NCI-H446 treated with DMSO at 0.1 percent for 48 hours (cell line): Measurements from ENCODE around the gene WNT7B.

ENCODE experiments used
- DNase-seq: peaks from one replicate; lab custom pipeline; 2025; lab: John Stamatoyannopoulos, UW

Gene WNT7B

DNA sequence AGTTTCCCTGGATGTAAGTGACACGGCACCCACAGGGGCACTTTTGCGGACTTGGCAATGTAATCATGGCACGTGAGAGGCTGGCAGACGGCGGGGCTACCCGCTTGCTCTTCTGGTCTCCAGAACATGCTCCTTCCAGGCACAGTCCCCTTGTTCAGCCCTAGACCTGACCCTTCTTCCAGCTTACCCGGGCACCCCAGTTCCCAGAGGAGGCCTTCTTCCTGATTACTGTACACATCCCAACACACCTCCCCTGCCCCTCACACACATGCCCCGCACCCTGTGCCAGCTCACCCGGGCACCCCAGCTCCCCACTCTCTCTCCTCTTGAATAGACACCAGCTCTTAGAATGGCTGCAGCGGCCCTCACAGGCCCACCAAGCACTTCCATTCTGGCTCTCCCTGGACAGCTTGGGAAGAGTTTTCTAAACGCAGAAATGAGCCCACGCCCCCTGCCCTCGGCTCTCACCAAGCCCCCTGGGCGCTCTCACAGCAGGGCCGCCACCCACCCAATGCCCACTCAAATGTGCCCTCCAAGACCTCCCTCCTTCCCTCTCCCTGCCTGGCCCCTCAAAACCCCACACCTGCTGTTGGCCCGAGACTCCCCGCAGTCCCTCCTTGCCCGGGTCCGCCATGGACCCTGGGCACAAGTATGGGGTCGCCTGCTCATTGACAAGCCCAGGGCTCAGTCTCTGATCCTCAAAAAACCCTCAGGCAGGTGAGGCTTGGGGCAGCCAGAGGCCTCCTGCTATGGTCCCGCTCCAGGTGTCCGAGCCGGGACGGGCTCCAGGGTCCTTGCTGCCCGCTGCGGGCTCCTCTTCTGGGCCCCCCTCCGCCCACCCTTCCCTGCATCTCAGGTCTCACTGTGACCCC lies 88.5 kb downstream of the WNT7B start:
- no peak for DNase-seq

DNA sequence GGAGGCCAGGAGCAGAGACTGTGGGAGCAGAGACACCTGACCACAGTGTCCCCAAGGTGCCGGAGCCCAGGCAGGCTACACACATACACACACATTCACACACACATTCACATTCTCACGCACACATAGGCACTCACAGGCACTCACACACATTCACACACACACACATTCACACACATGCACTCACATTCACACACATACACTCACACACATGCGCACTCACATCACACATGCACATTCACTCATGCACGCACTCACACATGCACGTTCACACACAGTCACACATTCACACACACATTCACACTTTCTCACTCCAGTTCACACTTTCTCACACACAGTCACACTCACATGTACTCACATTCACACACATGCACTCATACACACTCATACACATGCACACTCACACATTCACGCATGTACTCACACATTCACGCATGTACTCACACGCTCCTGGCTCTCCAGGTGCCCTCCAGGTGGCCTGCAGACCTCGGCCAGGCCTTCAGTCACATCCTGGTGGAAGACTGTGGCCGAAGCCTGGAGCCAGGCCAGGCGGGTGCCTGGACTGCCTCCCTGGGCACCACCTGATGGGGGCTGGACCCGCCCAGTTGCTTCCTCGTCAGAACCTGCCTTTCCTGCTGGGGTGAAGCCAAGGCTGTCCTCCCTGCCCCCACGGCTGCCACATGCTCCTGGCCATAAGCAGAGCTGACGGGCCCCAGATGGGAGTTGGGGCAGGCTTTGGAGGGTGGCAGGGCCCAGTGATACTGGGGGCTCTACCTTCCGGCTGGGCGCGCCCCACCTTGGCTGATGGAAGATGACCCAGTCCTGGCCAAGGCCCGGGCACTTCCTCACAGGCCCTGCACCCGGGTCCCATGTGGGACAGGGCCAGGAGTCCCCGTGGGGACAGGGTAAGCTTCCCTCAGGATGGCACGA lies 89.5 kb downstream of the WNT7B start:
- DNase-seq: no peak

DNA sequence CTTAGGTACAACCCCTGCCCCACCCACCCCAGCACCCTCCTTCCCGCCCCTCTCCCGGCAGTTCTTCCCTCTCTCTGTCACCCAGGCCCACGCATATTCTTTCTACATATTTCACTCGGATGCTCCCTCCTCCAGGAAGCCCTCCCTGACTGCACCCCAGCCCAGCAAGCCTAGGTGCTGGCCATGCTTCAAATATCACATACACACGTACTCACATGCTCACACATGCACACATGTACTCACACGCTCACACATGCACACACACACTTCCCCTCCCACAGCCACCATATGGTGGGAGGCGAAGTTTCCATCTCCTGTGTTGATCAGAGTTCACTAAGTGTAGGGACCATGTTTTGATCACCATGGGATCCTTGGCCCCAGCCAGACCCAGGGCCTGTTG lies 90.4 kb downstream of the WNT7B start:
- no peak for DNase-seq

DNA sequence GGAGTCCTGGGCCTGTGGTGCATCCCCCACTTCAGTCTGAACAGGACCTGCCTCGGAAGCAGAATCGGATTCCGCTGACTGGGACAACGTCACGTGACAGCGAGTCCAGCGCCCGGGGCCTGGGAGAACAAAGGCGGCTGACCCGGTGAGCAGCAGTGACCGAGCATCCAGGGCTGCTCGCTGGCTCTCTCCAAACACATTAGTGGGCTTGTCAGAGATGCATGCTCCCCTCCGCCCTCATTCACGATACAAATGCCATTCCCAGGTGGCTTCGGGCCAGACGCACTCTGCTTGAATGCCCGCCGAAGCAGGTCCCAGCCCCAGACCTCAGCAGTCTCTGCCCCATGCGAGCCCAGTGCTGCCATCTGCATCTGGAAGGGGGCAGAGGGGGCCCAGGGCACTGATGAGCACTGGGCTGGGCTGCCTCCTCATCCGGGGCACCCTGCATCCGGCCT lies 91.0 kb downstream of the WNT7B start:
- DNase-seq: no peak

DNA sequence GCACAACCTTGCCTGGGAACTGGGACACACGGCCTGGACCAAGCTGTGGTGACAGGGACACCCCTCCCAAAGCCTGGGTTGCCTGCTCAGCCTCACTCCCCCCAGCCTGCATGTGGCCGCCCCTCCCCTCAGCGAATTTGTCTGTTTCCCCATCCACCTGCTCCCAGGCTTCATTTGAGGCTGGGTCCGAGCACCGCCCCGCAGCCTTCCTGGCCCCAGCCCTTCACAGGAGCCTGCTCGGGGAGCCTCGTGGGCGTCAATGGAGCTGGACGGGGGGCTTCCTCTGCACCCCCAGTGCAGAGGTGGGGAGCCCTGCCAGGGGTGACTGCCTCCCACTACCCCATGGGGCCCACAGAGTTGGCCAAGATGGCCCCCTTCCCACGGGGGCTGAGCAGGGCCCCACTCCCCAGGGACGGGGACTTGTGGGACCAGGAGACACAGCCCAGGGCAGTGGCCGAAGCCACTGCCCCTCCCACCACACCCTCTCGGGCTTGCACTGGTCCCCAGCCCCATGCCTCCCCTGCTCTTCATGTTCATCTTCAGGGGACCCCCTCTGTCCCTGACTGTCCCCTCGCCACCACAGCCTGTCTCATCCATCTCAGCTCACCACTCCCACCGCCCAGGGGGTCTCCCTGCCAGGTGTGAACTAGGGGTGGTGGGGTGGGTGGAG lies 91.7 kb downstream of the WNT7B start:
- no peak for DNase-seq

DNA sequence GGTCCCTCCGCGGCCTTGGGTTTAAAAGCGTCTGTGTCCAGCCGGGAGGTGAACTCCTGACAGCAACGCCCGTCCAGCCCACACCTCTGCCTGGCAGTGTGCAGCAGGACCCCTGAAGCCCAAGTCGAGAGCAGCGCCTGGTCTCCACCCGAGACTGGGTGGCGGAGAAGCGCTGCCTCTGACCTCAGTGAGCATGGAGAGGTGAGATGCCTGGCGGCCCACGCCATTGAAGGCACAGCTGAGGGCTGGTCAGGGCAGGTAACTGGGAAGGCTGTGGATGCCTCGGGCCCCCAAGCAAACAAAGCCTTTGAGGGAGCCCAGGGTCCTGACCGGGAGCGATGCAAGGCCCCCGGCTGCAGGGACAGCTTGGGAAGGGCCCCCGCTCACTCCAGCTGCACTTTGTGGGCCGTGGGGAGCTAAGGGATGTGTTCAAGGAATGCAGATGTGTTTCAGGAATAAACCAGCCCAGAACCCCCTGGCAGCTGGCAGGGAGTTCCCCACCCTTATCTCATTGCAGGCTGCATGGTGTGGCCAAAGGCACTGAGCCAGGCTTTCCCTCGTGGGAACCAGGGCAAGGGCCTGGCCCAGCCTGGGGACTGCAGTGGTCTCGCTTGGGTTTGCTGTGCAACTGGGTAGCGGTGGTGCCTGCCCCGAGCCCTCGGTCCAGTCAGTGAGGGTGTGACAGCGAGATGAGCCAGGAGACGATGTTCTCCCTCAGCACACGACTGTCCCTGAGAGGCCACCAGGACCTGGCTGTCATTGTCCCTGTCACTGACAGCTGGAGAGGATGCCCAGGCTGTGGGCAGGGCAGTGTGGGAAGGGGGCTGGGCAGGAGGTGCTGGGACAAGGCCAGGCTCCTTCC lies 92.5 kb downstream of the WNT7B start:
- DNase-seq: no peak

DNA sequence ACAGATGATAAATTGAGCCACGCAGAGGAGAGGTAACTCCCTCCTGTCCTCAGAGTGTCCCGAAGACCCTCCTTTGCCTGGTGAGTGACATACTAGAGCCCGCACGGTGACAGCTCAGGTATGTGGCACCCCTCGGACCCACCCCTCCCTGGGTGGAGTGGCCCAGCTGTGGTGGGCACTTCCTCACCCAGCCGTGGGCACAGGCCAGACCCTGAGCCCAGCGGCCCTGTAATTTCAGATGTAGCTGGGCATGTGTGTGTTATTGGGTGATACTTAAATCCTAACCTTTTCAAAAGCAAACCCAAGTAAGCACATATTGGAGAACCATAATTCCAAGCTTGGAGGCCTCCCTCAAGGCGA lies 93.2 kb downstream of the WNT7B start:
- no peak for DNase-seq

DNA sequence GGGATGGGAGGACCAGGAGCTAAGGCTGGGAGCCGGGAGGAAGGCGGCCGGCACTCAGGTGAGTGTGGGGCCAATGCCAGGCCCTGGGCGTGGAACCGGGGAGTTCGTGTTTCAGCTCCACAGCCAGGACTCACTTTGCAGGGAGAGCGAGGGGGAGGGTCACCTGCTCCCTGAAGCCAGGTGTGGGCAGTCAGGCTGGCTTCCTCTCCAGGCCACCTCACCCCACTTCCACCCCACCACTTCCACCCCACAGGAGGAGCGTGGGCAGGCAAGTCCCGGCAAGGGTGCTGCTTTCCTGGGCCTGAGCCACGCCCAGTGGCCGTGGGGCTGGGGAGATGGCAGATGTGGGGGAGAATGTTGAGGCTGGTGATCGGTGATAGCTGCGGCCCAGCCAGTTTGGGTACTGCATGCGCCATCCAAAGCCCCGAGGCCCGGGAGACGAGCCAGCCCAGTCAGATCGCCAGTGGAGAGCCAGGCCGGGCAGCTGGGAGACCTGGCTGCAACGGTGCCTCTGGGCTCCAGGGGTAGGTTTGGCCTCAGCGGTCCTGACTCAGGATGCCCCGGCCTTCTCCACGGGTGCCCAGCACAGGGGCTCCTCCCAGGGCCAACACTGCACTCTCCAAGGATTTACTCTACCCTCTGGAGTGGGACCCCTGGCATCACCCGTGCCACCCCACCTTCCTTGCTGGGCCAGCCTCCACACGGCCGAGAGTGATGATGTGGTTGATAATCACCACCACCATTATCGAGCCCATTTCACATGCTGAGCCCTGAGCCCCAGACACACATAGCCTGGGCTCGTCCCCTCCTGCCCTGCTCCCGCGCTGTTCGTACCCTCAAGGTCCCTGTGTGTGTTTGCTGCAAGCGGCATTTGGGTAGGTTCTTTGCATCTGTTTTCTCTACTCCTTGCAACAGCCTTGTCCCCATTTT lies 93.8 kb downstream of the WNT7B start:
- DNase-seq: no peak

DNA sequence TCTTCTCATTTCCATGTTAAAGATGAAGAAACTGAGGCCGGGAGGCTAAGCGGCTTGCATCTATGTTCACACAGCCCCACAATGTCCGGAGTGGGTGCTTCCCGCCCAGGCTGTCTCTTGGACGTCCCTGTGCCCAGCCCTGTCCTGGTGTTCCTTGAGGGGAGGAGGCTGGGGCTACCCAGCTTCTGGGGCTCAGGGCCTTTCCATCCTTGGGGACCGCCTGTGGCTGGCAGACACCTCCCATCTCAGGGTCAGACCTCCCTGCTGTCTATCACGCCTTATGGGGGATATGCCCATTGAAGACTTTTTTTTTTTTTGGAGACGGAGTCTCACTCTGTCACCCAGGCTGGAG lies 95.5 kb downstream of the WNT7B start:
- DNase-seq: no peak

DNA sequence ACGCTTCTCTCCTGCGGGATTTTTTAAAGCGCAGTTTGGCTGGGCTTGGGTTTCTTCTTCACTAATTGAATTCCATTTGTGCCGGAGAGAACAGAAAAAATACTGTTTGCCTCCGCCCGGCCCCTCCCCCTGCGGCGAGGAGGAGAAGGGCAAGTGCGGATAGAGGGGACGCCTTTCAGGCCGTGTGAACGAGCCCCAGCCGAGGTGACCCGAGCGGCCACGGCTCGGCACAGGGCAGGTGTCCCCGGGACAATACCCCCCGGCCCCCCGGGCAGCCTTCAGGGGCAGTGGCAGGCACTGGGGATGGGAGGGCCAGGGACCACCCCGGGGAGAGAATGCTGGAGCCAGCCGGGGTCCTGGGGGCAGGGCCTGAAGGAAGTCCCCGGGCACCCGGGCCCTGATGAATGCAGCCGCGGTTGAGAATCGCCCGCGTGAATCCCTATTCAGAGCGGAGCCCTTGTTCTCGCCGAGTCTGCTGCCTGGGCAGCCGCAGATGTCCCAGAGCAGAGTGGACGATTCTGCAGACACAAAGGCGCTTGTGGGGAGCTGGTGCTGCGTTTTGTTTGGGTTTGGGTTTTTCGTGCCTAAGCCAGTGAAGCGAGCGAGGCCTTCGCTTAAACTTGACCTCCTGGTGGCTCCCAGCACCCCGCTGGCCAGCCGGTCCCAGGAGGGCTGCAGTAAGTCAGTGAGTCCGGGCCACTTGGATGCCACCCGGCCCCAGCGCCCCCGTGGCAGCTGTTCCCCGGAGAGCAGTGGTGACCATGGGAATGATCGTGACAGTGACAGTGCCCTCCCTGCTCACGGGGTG lies 96.0 kb downstream of the WNT7B start:
- no peak for DNase-seq

DNA sequence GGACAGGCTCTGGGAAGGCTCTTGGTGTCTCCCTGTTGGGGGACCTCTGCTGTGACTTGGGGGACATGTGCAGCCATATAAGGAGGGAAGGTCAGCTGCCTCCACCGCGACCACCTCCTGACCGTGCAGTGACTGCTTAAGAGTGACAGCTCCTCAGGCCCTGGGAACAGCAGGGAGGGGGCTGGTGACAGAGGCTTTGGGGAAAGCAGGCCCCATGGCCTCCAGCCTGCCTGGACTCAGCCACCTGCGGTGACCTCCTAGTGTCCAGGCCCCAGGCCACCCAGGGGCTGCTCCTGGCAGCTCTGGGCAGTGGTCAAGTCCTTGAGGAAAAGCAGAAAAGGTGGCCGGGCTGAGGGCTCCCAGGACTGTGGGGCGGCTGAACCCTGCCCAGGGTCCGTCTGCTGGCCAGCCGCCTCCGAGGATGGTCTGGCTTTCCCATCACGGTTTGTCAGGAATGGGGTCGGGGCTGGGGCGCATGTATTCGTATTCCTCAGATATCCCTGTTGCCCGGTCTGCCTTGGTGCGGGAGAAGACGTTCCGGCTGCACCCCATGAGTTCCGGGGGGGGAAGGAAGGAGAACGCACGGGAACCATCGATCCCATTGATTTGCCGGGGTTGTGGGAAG lies 96.8 kb downstream of the WNT7B start:
- DNase-seq: no peak

DNA sequence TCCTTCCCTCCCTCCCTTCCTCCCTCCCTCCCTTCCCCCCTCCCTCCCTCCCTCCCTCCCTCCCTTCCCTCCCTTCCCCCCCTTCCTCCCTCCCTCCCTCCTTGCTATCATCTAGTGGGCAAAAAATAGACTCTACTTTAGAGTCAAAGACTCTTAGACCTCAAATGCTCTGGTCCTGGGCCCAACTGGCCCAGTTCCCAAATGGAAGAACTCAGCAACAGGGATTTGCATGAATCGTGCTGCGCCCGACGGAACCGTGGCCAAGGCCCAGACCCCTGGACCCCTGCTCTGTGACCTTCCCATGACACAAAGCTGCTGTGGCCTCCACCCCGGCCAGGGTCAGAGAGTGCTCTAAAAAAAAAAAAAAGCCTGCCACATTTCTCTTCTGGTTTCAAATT lies 97.4 kb downstream of the WNT7B start:
- DNase-seq: no peak

DNA sequence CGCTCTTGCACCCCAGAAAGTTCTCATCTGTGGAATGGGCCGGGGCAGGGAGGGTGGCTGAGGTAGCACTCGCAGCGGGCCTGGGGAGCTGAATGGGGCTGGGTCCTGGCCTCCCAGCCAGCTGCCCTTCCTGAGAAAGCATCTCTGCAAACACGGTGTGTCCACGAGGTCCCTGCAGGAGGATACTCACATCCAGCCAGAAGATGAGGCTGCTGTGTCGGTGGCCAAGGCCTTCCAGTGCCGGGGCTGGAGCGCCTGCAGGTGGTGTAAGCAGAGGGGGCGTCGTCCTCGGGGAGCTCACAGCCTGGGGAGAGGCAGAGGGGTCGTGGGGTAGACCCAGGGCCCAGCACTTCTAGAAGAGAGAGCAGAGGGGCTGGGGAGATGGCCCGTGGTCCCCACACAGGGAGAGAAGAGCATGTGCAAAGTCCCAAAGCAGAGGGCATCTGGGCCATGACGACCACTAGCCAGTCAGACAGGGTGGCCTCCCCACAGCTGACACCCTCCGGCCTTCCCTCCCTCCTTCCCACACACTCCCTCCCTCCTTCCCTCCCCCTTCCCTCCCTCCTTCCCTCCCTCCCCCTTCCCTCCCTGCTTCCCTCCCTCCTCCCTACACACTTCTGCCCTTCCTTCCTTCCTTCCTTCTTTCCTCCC lies 97.9 kb downstream of the WNT7B start:
- DNase-seq: no peak

DNA sequence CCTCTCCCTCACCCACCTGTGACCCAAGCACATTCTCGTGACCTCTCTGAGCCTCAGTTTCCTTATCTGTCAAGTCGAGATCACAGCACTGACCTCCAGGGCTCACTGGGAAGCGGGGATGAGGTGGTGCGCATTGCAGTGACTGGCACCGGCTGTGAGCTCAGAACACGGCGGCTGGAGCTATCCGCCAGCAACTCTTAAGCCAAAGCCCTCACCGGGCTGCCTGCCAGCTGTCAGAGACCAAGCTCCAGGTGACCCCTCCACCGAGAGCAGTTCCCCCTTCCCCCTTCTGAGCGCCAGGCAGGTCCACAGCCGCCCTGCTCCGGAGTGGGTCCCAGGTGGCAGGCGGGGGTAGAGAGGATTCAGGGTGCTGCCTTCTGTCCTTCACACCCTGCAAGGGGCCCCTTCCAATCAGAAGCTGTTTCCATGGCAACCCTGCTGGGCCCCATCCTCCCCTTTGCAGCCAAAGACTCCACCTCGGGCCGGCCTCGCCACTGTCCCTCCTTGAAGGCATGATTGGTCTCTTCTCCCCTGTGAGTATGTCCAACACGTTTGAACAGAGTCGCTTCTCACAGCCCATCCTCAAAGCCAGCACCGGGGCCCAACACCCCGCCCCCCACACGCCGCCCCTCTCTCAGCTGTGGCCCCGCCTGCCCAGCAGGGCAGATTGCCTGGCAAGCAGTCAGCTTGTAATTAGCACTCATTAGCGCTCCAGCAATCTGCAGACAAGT lies 98.7 kb downstream of the WNT7B start:
- DNase-seq: no peak

DNA sequence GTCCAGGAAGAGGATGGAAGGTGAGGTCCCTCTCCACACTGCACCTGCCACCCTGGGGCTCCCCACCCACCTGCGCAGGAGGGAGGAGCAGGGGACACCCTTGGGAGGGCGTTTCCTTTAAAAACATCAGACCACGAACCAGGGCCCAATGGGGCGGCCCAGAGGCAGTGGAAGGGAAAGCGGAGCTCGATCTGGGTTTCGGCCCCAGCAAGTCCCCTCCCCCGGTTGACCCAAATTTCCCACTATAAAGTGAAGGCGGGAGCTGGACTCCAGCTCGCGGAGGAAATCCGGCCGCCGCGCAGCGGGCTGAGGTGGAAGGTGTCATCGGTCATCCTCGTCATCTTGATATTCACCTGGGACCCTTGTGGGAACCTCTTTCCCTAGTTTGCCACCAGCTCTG lies 99.3 kb downstream of the WNT7B start:
- no peak for DNase-seq

DNA sequence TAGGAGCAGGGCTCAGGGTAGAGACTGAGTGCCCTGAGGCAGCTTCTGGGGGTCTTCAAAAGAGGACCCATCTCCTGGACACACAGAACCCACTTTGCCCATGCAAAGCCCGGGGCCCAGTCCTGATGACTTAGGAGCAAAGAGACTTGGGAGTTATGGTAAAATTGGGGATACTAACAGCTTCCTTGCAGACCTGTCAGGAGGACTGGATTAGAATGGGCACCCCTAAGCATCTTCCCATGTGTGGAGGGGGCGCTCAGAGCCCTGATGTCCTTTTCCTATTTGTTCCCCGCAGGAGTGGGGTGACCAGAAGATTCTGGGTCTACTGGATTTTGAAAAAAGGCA lies 100.0 kb downstream of the WNT7B start:
- no peak for DNase-seq

DNA sequence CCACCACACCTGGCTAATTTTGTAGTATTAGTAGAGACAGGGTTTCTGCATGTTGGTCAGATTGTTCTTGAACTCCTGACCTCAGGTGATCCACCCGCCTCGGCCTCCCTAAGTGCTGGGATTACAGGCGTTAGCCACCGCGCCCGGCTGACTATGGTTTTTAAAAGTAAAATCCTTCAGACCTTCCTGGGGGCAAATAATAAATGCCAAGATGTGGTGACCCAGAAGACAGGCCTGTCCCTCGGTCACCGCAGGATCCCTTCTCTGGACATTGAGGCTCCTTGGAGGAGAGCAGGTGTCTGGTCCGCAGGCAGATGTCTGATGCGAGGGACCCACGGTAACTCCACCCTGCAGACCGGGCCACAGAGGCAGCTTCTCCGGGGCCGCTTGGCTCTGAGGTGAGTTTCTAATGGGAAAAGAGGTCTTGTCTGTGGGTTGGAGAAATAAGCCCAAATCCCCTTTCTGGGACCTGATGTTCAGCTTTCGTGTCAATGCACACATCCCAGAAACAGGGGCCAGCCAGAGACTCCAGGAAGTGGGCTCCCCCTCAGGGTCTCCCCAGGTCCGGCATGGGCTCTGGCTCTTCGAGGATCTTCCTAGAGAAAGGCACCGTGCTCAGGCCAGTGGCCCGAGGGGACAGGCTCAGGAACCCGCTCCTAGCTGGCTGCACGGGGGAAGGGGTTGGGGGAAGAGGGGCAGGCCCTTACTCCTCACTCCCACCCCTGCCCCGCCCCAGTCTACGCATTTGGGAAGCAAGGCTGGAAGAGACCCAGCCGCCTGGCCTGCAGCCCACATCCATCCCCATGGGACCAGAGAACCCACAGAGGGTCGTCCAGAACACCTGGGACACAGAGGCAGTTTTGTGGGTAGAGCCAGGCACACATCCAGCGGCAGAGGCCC lies 100.6 kb downstream of the WNT7B start:
- no peak for DNase-seq
